ENCODE results near the gene DDR1.
"Not testable (repeated sequence)": the region's sequence is repeated elsewhere in the genome, so short reads cannot be mapped to it uniquely, and the experiment has no call there.

DDR1 gene

DNA sequence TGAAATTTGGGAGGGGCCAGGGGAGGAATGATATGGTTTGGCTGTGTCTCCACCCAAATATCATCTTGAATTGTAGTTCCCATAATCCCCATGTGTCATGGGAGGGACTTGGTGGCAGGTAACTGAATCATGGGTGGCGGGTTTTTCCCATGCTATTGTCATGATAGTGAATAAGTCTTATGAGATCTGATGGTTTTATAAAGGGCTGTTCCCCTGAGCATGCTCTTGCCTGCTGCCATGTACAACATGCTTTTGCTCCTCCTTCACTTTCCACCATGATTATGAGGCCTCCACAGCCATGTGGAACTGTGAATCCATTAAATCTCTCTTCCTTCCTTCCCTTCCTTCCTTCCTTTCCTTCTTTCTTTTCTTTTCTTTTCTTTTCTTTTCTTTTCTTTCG lies 31.9 kb upstream of the DDR1 start:
- DNase-seq, result not testable (repeated sequence)

DNA sequence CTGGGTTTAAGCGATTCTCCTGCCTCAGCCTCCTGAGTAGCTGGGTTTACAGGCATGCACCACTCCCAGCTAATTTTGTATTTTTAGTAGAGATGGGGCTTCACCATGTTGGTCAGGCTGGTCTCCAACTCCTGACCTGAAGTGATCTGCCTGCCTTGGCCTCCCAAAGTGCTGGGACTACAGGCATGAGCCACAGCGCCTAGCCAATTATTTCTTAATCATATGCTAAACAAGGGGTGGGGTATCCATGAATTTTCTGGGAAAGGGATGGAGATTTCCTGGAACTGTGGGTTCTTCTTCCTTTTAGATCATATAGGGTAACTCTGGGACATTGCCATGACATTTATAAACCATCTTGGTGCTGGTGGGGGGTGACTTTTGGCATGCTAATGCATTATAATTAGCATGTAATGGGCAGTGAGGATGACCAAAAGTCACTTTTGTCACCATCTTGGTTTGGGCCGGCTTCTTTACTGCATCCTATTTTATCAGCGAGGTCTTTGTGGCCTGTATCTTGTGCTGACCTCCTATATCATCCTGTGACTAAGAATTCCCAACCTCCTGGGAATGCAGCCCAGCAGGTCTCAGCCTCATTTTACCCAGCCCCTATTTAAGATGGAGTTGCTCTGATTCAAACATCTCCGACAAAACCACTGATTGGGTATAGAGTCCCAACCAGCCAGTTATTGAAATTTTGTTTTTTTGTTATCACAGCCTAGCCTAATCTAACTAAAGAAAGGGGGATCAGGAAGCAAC lies 29.9 kb upstream of the DDR1 start:
- DNase-seq, result no peak

DNA sequence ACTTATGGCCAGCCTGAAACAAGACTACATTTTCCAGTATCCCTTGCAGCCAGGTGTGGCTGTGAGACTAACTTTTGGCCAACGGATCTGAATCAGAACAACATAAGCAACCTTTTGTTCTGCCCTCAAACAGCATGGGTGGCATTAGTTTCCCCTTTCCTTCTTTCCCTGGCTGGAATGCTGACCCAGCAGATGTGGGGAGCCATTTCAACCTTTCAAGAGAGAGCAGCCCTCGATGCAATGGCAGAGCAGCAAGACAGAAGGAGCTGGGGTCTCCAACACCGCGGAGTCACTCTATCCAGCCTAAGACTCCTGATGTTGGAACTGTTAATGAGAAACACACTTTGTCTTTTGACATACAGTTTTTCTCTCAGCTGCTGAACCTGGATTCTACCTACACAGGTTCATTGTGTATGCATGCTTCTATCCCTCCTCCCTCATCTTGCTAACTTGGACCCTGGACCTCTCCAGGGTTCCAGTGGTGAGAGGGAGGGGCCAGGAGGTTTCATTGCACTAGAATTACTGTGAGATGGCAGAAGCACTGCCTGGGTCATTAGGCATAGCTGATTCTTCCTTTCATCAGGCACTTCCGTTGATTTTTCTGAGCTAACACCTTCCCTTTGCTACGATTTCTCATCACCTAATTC lies 28.8 kb upstream of the DDR1 start:
- DNase-seq, result no peak

DNA sequence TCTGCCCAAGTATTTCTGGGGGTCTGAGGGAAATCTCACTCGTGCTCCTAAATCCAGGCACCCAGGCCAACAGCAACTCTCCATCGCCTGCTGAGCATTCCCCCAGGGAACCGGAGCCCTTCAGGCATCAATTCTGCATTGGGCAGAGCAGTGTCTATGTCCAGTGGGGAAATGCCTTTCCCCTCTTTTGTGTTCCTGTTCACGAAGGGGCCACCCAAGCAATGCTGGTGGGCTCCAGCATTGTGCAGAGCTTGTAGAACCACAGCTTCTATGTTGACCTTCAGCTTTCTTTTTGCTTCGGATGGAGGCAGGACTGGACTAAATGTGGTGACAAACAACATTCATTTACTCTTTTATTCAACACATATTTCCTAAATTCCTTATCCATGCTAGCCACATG lies 27.2 kb upstream of the DDR1 start:
- DNase-seq, result no peak

DNA sequence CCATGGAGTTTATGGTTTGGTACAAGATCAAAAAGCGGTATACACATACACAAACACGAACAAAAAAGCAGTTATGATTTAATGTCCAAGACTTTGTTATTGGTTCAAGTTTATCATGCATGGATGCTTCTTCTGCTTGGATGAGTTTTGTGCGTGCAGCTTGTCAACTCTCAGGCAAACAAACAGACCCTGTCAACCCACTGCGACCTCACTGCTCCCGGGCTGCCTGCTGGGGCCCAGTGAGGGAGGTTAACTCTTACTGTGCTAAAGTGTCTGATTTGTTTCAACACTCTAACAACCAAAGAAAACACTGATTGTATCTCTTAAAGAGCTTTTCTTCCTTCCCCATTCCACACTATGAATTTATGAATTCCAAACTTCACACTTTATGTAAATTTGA lies 26.8 kb upstream of the DDR1 start:
- DNase-seq, result no peak

DNA sequence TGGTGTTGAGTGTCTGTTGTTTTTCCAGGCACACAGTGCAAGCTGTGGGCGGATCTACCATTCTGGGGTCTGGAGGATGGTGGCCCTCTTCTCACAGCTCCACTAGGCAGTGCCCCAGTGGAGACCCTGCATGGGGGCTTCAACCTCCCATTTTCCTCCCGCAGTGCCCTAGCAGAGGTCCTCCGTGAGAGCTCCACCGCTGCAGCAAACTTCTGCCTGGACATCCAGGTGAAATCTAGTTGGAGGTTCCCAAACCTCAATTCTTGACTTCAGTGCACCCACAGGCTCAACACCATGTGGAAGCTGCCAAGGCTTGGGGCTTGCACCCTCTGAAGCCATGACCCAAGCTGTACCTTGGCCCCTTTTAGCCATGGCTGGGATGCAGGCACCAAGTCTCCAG lies 24.6 kb upstream of the DDR1 start:
- DNase-seq, result not testable (repeated sequence)

DNA sequence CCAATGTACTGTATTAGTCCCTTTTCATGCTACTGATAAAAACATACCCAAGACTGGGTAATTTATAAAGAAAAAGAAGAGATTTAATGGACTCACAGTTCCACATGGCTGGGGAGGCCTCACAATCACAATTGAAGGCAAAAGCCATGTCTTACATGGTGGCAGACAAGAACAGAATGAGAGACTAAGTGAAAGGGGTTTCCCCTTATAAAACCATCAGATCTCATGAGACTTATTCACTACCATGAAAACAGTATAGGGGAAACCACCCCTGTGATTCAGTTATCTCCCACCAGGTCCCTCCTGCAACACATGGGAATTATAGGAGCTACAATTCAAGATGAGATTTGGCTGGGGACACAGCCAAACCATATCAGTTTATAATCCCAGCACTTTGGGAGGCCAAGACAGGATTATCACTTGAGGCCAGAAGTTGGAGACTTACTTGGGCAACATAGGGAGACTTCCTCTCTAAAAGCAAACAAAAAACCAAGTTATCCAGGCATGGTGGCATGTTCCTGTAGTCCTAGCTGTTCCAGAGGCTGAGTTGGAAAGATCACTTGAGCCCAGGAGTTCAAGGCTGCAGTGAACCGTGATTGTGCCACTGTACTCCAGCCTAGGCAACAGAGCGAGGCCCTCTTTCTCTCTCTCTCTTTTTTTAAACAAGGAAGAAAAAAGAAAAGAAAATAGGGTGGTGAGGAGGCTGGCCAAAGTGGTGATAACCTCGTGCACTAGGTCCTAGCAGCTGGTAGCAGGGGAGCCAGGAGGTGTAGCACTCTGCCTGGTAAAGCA lies 22.9 kb upstream of the DDR1 start:
- no peak for DNase-seq

DNA sequence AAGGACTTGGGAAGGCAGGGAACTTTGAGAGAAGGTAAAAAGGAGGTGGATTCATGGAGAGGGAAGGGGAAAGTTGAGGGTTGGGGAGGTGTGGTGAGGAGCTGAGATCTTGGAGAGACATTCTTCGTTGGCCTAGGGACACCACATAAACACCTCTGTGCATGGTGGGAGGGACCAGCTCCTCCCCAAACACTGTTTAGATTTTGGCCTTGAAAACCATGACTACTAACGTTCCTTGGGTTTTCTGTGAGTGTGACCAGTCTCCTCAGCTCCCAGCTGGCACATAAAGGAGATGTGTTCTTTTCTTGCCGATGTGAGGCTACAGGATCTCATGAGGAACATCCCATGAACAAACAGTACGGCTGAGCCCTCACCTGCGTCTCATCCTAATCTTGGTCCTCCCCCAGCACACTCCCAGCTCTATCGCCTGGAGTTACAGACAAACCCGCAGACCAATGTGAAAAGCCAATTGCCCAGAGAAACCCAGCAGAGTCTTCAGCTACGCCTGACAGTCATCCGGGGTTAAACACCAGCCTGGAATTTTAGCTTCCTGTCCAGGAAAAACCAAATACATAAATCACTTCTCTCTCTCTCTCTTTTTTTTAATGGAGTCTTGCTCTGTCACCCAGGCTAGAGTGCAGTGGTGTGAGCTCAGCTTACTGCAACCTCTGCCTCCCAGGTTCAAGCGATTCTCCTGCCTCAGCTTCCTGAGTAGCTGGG lies 22.0 kb upstream of the DDR1 start:
- DNase-seq, result no peak

DNA sequence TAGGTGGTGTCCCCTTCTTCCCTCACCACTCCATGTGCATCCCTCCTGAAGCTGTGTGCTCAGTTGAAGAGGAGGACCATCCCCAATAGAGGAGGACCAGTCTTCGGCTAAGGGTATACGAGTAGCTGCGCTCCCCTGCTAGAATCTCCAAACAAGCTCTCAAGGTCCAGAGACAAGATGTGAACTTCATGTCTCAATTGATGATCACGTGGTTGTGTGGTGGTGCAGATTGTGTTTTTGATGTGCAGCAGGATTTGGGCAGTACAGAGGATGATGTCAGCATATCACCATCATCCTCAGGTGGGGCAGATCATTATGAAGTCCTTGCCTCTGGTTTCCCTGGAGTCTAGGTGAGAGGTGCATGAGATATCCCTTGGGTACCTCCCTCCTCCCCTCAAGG lies 20.0 kb upstream of the DDR1 start:
- DNase-seq, result no peak

DNA sequence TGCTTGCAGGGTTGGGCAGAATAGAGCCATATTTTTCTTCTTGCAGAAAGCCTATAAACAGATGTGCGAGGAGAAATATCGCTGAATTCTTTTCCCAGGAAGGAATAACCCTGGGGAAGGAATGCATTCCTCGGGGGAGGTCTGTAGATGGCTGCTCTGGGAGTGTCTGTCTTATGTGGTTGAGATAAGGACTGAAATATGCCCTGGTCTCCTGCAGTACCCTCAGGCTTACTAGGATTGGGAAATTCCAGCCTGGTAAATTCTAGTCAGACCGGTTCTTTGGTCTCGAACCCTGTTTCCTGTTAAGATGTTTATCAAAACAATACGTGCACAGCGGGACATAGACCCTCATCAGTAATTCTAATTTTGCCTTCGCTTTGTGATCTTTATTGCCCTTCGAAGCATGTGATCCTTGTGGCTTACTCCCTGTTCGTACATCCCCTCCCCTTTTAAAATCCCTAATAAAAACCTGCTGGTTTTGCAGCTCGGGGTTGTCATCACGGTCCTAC lies 15.0 kb upstream of the DDR1 start:
- DNase-seq, result not testable (repeated sequence)

DNA sequence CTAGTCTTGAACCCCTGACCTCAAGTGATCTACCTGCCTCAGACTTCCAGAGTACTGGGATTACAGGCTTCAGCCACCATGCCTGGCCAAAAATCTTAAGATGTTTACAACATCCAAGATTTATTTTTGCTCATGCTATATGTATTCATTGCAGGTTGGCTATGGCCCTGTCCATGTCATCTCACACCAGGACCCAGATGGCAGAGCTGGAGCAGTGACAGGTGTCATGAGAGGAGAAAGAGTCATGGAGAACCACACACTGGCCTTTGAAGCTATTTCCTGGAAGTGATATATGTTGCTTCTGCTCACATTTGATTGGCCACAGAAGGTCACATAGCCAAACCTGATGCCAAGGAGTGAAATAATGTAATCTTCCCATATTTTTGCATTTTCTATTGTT lies 13.8 kb upstream of the DDR1 start:
- no peak for DNase-seq

DNA sequence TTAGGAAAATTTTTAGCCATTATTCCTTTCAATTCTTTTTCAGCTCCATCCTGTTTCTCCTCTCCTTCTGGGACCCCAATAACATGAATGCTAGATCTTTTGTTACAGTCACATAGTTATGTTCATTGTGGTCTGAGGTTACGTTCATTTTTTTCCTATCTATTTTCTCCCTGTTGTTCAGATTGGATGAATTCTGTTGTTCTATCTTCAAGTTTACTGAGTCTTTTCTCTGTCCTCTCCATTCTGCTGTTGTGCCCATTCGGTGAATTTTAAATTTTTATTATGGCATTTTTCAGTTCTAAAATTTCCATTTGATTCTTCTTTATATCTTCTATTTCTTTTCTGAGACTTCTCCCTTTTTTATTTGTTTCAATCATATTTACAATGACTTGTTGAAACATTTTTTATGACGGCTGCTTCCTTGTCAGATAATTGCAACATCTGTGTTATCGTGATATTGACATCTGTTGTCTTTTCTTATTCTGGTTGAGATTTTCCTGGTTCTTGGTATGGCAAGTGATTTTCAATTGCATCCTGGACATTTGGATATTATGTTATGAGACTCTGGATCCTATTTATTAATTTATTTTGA lies 12.6 kb upstream of the DDR1 start:
- DNase-seq, result no peak

DNA sequence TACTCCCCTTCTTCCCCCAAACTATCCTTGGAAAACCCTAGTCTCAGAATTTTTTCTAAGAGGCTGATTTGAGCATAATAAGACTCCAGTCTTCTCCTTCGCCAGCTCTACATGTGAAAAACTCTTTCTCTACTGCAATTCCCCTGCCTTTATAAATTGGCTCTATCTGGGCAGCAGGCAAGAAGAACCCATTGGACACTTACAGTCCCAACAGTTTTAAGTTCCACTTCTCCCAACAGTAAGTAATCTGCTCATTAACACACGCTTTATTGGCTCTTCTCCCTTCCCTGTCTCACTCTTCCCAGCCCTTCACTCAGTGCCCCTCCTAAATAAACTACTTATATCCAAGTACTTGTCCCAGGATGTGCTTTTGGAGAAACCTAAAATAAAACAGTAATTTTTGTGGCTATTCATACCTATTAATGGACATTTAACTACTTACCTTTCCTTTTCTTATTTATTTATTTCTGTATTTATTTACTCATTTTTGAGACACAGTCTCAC lies 11.1 kb upstream of the DDR1 start:
- DNase-seq, result no peak

DNA sequence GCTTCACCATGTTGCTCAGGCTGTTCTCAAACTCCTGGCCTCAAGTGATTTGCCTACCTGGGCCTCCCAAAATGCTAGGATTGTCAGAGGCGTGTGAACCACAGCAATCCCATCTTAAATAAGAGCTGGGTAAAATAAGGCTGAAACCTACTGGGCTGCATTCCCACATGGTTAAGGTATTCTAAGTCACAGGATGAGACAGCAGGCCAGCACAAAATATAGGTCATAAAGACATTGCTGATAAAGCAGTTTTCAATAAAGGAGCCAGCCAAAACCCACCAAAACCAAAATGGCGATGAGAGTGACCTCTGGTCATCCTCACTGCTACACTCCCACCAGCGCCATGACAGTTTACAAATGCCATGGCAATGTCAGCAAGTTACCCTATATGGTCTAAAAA lies 10.5 kb upstream of the DDR1 start:
- not testable (repeated sequence) for DNase-seq

DNA sequence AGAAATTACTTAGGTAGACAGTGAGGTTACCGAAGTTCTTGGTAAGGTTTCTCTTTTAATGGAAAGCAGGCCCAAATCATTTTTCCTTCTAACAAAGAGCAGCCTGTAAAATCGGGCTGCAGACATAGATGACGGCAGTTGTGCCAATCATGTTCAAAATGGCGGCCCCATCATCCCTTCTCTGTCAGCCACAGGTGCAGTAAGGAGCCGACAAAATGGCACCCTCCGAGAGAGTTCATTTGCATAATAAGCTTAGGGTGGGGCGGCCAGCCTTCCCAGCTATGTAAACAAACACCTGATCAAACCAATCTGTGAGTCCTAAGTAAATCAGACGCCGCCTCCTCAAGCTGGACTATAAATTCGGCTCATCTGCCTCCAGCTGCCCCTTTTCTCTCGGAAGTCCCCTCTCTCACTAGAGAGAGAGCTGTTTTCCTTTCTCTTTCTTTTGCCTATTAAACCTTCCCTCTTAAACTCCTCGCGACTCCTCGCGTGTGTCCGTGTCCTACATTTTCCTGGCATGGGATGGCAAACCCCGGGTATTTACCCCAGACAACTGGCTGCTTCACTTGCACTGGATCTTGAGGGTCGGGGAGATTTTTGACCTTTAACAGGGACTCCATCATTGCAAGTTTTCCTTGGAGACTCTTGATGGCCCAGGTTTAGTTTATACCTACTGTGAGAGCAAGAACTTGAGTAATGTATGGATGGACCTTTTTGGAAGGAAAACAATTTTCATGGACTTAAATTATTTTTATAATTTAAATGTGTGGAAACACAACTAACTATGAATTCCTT lies 8.9 kb upstream of the DDR1 start:
- DNase-seq, result no peak

DNA sequence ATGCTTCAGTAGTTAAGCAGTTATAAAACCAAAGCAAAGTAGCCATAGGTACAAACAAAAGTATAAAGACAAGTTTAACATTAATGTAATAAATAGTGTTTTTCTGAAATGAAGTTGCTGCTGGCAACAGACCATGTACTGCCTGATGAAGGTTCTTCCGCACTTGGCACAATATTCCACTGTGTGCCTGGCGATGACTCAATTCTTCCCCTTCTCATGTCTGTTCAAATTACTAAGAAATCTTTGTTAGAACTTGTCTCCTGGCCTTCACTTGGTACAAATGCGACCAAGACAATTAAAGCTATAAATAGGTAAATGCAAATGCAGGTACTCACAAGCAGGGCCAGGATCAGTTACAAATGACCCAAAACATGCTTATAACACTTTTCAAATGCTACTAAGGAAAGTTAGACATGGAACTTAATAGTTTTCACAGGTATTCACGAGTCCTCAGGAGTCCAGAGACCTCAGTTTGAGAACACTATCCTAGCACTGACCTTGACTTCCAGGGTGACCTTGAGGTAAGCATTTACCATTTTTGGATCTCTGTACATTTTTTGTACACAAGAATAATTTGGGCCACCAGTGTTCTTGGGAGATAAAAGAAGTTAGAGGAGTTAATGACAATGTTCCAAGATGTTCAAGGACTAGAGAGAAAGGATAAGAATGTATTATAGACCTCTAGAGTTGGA lies 8.1 kb upstream of the DDR1 start:
- DNase-seq, result peak in 6 of 56 donors; percentile 5 to 41 (median 20)

DNA sequence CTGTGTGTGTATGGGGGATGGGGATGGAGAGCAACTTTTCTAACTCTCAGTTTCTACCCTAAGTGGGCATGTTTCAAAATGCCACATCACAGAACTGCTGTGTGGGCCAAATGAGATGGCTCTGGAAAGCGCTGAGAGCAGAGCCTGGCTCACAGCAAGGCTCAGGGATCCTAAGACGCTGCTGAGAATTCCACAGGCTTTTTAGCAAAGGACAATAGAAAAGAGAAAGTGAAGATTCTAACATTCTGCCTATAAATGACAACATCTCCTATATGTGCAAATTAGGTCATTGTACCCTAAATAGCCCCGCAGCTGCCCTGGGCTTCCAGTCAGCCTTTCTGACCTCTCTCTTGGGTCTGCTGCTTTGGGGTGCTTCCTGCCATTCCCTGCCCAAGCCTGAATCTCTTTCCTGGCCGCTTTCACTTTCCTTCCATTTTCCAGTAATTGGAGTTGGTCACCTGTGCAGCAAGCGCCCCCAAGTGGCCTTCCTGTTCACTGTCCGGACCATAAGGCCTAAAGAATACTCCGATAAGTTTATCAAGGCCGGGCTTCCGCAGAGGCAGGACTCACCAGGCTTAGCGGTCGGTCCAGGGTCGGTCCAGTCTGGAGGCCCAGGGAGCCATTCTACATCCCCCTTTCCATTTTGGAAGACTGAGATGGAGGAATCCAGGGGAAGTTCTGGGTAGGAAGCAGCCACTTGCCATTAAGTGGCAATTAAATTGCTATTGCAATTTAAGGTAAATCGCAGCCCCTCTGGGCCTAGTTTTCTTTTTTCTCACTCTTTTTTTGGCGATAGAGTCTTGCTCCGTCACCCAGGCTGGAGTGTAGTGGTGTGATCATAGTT lies 6.7 kb upstream of the DDR1 start:
- peak in 53 of 56 donors; percentile 31 to 93 (median 74) for DNase-seq

DNA sequence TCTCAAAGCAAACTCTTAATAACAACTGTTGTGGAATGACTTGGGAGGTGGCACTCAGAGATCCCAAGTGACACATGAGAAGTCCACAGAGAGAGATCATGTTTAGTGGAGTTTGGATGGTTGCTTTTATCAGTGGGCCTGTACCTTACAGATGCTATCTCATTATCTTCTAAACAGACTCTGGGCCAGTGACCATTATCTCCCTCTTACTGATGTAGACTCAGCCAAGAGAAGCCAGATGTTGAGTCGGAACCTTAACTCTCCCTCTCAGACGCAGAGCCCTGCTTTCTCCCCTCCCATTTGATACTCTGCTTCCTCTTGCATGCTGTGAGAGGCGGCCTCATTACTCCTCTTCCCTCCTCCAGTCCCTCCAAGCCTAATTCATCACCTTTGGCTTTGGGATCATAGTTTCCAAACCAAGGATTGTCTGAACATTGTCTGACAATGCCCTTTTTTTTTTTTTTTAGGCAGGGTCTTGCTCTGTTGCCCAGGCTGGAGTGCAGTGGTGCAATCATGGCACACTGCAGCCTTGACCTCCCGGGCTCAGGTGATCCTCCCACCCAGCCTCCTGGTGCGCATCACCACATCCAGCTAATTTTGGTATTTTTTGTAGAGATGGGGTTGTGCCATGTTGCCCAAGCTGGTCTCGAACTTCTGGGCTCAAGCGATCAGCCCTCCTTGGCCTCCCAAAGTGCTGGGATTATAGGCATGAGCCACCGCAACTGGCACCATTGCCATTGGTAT lies 4.5 kb upstream of the DDR1 start:
- no peak for DNase-seq
